Effector CD4-positive, alpha-beta T cell (primary cell): ENCODE measurements around the gene CHST1.

Source experiments
- DNase-seq: peaks from one replicate; pipeline ENCODE4 v3.0.0-alpha.2; 2020

Gene CHST1

GRCh38 chr11:45673441-45673840 is 8.0 kb upstream of the CHST1 start:
- DNase-seq = no peak

- DNase-seq = no peak
Observed at GRCh38 chr11:45672593-45672992, 7.2 kb upstream of the CHST1 start.

GRCh38 chr11:45671246-45672171 is 6.1 kb upstream of the CHST1 start:
- no peak for DNase-seq

- no peak for DNase-seq
Observed at GRCh38 chr11:45670386-45671135, 5.1 kb upstream of the CHST1 start.

- DNase-seq = no peak
Observed at GRCh38 chr11:45669956-45670355, 4.5 kb upstream of the CHST1 start.

GRCh38 chr11:45669146-45669545 is 3.7 kb upstream of the CHST1 start:
- DNase-seq = no peak

GRCh38 chr11:45667929-45668680 is 2.7 kb upstream of the CHST1 start:
- DNase-seq = no peak

- DNase-seq = no peak
Observed at GRCh38 chr11:45666648-45667642, 1.5 kb upstream of the CHST1 start.

- no peak for DNase-seq
Observed at GRCh38 chr11:45665933-45666647, 668 bp upstream of the CHST1 start.

GRCh38 chr11:45664376-45665205 is 831 bp downstream of the CHST1 start:
- DNase-seq = no peak

GRCh38 chr11:45663486-45664375 is 1.7 kb downstream of the CHST1 start:
- DNase-seq = no peak

GRCh38 chr11:45662665-45663485 is 2.5 kb downstream of the CHST1 start:
- no peak for DNase-seq

- no peak for DNase-seq
Observed at GRCh38 chr11:45662096-45662664, 3.2 kb downstream of the CHST1 start.

- DNase-seq = no peak
Observed at GRCh38 chr11:45661439-45662055, 3.9 kb downstream of the CHST1 start.

- DNase-seq = no peak
Observed at GRCh38 chr11:45660729-45661438, 4.5 kb downstream of the CHST1 start.

GRCh38 chr11:45659818-45660160 is 5.6 kb downstream of the CHST1 start:
- no peak for DNase-seq
